Smooth muscle cell of the brain vasculature (primary cell): Measurements from ENCODE around the gene MAML3.

Experiments
- DNase-seq: peaks from one replicate; pipeline ENCODE4 v3.0.0-alpha.2; 2012; ENCODE audit warnings: low read depth, low spot score

Gene MAML3

GRCh38 chr4:140126261-140126660, 27.7 kb downstream of the MAML3 start:
- no peak for DNase-seq

GRCh38 chr4:140125374-140125773, 28.6 kb downstream of the MAML3 start:
- DNase-seq, result no peak

GRCh38 chr4:140123666-140124377, 30.2 kb downstream of the MAML3 start:
- no peak for DNase-seq

GRCh38 chr4:140122891-140123290, 31.1 kb downstream of the MAML3 start:
- DNase-seq, result no peak

- DNase-seq, result no peak
Measured at GRCh38 chr4:140121646-140122045, 32.3 kb downstream of the MAML3 start.

- no peak for DNase-seq
Measured at GRCh38 chr4:140118931-140119640, 34.9 kb downstream of the MAML3 start.

GRCh38 chr4:140117947-140118346, 36.0 kb downstream of the MAML3 start:
- DNase-seq, result no peak

- no peak for DNase-seq
Measured at GRCh38 chr4:140116442-140117104, 37.4 kb downstream of the MAML3 start.

GRCh38 chr4:140115140-140115539, 38.8 kb downstream of the MAML3 start:
- DNase-seq, result no peak

GRCh38 chr4:140113653-140114052, 40.3 kb downstream of the MAML3 start:
- DNase-seq, result no peak

GRCh38 chr4:140112576-140112975, 41.4 kb downstream of the MAML3 start:
- no peak for DNase-seq

- DNase-seq, result no peak
Measured at GRCh38 chr4:140111256-140111655, 42.7 kb downstream of the MAML3 start.

GRCh38 chr4:140110542-140111215, 43.3 kb downstream of the MAML3 start:
- DNase-seq, result no peak

- no peak for DNase-seq
Measured at GRCh38 chr4:140109737-140110136, 44.2 kb downstream of the MAML3 start.

GRCh38 chr4:140109292-140109691, 44.7 kb downstream of the MAML3 start:
- DNase-seq, result no peak

GRCh38 chr4:140108713-140109230, 45.2 kb downstream of the MAML3 start:
- DNase-seq, result no peak

- no peak for DNase-seq
Measured at GRCh38 chr4:140108243-140108642, 45.7 kb downstream of the MAML3 start.

GRCh38 chr4:140106289-140106844, 47.6 kb downstream of the MAML3 start:
- no peak for DNase-seq

GRCh38 chr4:140105436-140105835, 48.5 kb downstream of the MAML3 start:
- no peak for DNase-seq

- DNase-seq, result peak; percentile 62
Measured at GRCh38 chr4:140103676-140104075, 50.3 kb downstream of the MAML3 start.

- DNase-seq, result no peak
Measured at GRCh38 chr4:140102421-140102820, 51.6 kb downstream of the MAML3 start.

GRCh38 chr4:140100771-140101170, 53.2 kb downstream of the MAML3 start:
- DNase-seq, result no peak
